ENCODE results near the gene GTF3C5.
A peak's percentile ranks its signal among the peaks of the same experiment; 100 is the strongest.

The GTF3C5 gene

GRCh38 chr9:133031130-133031422 lies 279 bp downstream of the GTF3C5 start:
- no peak for DNase-seq (ENCODE audit: low spot score)

GRCh38 chr9:133031496-133031911 lies 707 bp downstream of the GTF3C5 start:
- DNase-seq (ENCODE audit: low spot score): no peak

GRCh38 chr9:133032171-133032570 lies 1.4 kb downstream of the GTF3C5 start:
- DNase-seq (ENCODE audit: low spot score): no peak

- no peak for DNase-seq (ENCODE audit: low spot score)
Observed at GRCh38 chr9:133035669-133036068, 4.9 kb downstream of the GTF3C5 start.

GRCh38 chr9:133037775-133038515 lies 7.1 kb downstream of the GTF3C5 start:
- DNase-seq (ENCODE audit: low spot score): no peak

- DNase-seq (ENCODE audit: low spot score): peak; percentile 30
Observed at GRCh38 chr9:133040892-133041479, 10.2 kb downstream of the GTF3C5 start.

GRCh38 chr9:133041958-133042357 lies 11.2 kb downstream of the GTF3C5 start:
- no peak for DNase-seq (ENCODE audit: low spot score)

GRCh38 chr9:133042676-133043075 lies 11.9 kb downstream of the GTF3C5 start:
- DNase-seq (ENCODE audit: low spot score): no peak

- no peak for DNase-seq (ENCODE audit: low spot score)
Observed at GRCh38 chr9:133043449-133044035, 12.7 kb downstream of the GTF3C5 start.

- DNase-seq (ENCODE audit: low spot score): no peak
Observed at GRCh38 chr9:133044125-133044524, 13.3 kb downstream of the GTF3C5 start.

- DNase-seq (ENCODE audit: low spot score): no peak
Observed at GRCh38 chr9:133044661-133045060, 13.9 kb downstream of the GTF3C5 start.

GRCh38 chr9:133045132-133045531 lies 14.3 kb downstream of the GTF3C5 start:
- DNase-seq (ENCODE audit: low spot score): no peak

- DNase-seq (ENCODE audit: low spot score): no peak
Observed at GRCh38 chr9:133046196-133046899, 15.6 kb downstream of the GTF3C5 start.

- DNase-seq (ENCODE audit: low spot score): no peak
Observed at GRCh38 chr9:133046900-133047295, 16.1 kb downstream of the GTF3C5 start.

GRCh38 chr9:133048595-133048994 lies 17.8 kb downstream of the GTF3C5 start:
- DNase-seq (ENCODE audit: low spot score): peak; percentile 48

GRCh38 chr9:133049043-133049442 lies 18.2 kb downstream of the GTF3C5 start:
- no peak for DNase-seq (ENCODE audit: low spot score)

- DNase-seq (ENCODE audit: low spot score): peak; percentile 76
Observed at GRCh38 chr9:133050142-133050541, 19.3 kb downstream of the GTF3C5 start.

- DNase-seq (ENCODE audit: low spot score): no peak
Observed at GRCh38 chr9:133050781-133051180, 20.0 kb downstream of the GTF3C5 start.

- DNase-seq (ENCODE audit: low spot score): no peak
Observed at GRCh38 chr9:133051281-133051900, 20.6 kb downstream of the GTF3C5 start.

GRCh38 chr9:133051966-133052539 lies 21.3 kb downstream of the GTF3C5 start:
- DNase-seq (ENCODE audit: low spot score): no peak

- no peak for DNase-seq (ENCODE audit: low spot score)
Observed at GRCh38 chr9:133054194-133054890, 23.5 kb downstream of the GTF3C5 start.

- no peak for DNase-seq (ENCODE audit: low spot score)
Observed at GRCh38 chr9:133054966-133055365, 24.2 kb downstream of the GTF3C5 start.

Data from pons (tissue), 1 donor.